ENCODE results near the gene SLC19A1. TPM values are rescaled to one million over a fixed set of nuclear protein-coding genes. Genes with fewer than 3 reads are reported as not detected.

Gene SLC19A1
- total RNA-seq, 1 experiment from 2014 or later, result 21.4 TPM

- intact Hi-C loops (cut with micrococcal nuclease; ENCODE audit: unreplicated experiment), result no loop called here
- no peaks in the 10 kb centered on the region for H3K36me3 Mint-ChIP-seq (ENCODE audit: insufficient read depth, unreplicated experiment)
- no peak for TF ChIP-seq CTCF (IDR thresholded peaks at IDR 0.05; ENCODE audit: unreplicated experiment)
- H3K27me3 Mint-ChIP-seq (ENCODE audit: unreplicated experiment), result peaks cover 58% of the 10 kb centered on the region
- no peaks in the 10 kb centered on the region for H3K4me1 Mint-ChIP-seq (ENCODE audit: low read depth, unreplicated experiment)
- CTCF ChIA-PET, result interaction anchor here (0.6 kb wide), 1 partner anchor 96 kb away, joined by 5 read pairs; no protein-coding TSS in a partner anchor
- no peak overlapping the region for H3K27ac Mint-ChIP-seq (ENCODE audit: unreplicated experiment)
- DNase-seq, result no peak
- BruUV-seq (replicated peaks), result no TSS peak
- H3K9me3 Mint-ChIP-seq (ENCODE audit: low read depth, unreplicated experiment), result peaks cover 7% of the 10 kb centered on the region
- no peak overlapping the region for H3K4me3 Mint-ChIP-seq (ENCODE audit: low read depth, unreplicated experiment)
Observed at GRCh38 chr21:45589686-45590245, 47.5 kb upstream of the SLC19A1 start.

GRCh38 chr21:45588871-45589491, 46.7 kb upstream of the SLC19A1 start:
- DNase-seq, result no peak
- CTCF ChIA-PET, result no interaction called here
- Mint-ChIP-seq H3K4me3 (ENCODE audit: low read depth, unreplicated experiment) (no peak overlapping the region), H3K27me3 (ENCODE audit: unreplicated experiment) (peaks cover 58% of the 10 kb centered on the region), H3K4me1 (ENCODE audit: low read depth, unreplicated experiment) (no peaks in the 10 kb centered on the region), H3K9me3 (ENCODE audit: low read depth, unreplicated experiment) (peaks cover 7% of the 10 kb centered on the region), H3K36me3 (ENCODE audit: insufficient read depth, unreplicated experiment) (no peaks in the 10 kb centered on the region), H3K27ac (ENCODE audit: unreplicated experiment) (no peak overlapping the region)
- no TSS peak for BruUV-seq (replicated peaks)
- intact Hi-C loops (cut with micrococcal nuclease; ENCODE audit: unreplicated experiment), result no loop called here
- TF ChIP-seq CTCF (IDR thresholded peaks at IDR 0.05; ENCODE audit: unreplicated experiment), result no peak

DNA sequence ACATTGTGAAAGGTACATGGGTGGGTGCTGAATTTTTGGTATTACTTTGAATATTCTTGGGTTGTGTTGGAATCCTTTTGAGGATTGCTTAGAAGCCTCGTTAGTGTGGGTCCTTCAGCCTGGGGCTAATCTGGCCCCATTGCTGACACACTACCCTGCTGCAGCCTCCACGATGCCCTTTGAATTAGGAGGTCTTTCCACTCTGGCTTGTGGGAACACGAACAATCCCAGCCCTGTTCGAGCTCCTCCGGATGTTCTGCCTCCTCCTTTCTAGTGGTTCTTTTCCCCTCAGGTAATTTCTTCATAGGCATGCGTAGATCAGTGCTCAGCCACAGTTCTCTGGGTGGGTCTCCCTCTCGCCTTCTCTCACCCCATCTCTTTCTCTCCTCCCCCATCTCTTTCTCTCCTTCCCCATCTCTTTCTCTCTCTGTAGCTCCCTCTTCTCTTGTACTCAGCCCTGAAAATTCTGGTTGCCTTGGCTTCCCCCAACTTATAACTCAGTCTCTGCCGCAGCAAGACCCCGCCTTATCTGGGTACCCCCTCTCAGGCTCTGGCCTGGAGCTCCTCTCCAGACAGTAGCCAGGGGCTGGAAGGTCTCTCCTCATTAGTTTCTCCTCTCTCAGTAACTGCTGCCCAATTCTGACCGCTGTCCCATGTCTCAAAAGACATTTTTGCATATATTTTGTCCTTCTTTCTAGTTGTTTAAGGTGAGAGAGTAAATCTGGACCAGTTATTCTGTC, 46.0 kb upstream of the SLC19A1 start:
- no peak overlapping the region for H3K4me3 Mint-ChIP-seq (ENCODE audit: low read depth, unreplicated experiment)
- peaks cover 58% of the 10 kb centered on the region for H3K27me3 Mint-ChIP-seq (ENCODE audit: unreplicated experiment)
- intact Hi-C loops (cut with micrococcal nuclease; ENCODE audit: unreplicated experiment), result no loop called here
- H3K4me1 Mint-ChIP-seq (ENCODE audit: low read depth, unreplicated experiment), result no peaks in the 10 kb centered on the region
- no TSS peak for BruUV-seq (replicated peaks)
- H3K27ac Mint-ChIP-seq (ENCODE audit: unreplicated experiment), result no peak overlapping the region
- TF ChIP-seq CTCF (IDR thresholded peaks at IDR 0.05; ENCODE audit: unreplicated experiment), result no peak
- peaks cover 7% of the 10 kb centered on the region for H3K9me3 Mint-ChIP-seq (ENCODE audit: low read depth, unreplicated experiment)
- H3K36me3 Mint-ChIP-seq (ENCODE audit: insufficient read depth, unreplicated experiment), result no peaks in the 10 kb centered on the region
- CTCF ChIA-PET, result no interaction called here
- DNase-seq, result no peak

DNA sequence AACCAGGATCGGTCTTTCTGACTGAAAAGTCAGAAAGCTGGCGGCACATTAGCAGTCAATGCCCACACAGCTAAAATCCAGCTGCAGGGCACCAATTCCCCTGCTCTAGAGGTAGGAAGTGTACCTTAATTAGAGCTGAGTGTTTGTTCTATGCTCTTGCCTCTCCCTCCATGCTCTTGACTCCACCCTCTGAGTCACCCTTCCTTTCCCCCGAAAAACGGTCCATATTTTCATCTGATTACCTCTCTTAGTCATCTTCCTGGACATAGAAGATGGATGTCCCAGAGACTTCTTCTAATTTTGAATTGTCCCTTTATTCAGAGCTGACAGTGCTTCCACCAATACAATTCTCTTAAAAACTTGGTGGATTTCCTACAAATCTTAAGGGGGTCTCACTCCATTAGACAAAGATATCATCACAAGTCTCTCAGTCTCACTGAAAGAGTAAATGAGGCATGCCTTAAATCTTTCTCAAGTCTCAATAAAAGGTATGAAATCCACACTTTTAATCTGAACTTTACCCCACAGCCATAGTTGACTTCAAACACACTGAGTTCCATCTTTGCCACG, 44.1 kb upstream of the SLC19A1 start:
- no peak for DNase-seq
- H3K9me3 Mint-ChIP-seq (ENCODE audit: low read depth, unreplicated experiment), result peaks cover 7% of the 10 kb centered on the region
- CTCF ChIA-PET, result no interaction called here
- no TSS peak for BruUV-seq (replicated peaks)
- H3K4me3 Mint-ChIP-seq (ENCODE audit: low read depth, unreplicated experiment), result no peak overlapping the region
- H3K36me3 Mint-ChIP-seq (ENCODE audit: insufficient read depth, unreplicated experiment), result no peaks in the 10 kb centered on the region
- TF ChIP-seq CTCF (IDR thresholded peaks at IDR 0.05; ENCODE audit: unreplicated experiment), result no peak
- intact Hi-C loops (cut with micrococcal nuclease; ENCODE audit: unreplicated experiment), result no loop called here
- peaks cover 59% of the 10 kb centered on the region for H3K27me3 Mint-ChIP-seq (ENCODE audit: unreplicated experiment)
- H3K4me1 Mint-ChIP-seq (ENCODE audit: low read depth, unreplicated experiment), result no peaks in the 10 kb centered on the region
- no peak overlapping the region for H3K27ac Mint-ChIP-seq (ENCODE audit: unreplicated experiment)

All from Calu3 (cell line).